Stimulated activated CD8-positive, alpha-beta memory T cell treated with anti-CD3 and anti-CD28 coated beads, Interleukin-4, amount 100 ng/mL, for 1 hour (primary cell): ENCODE data around the gene KYNU.

Experiments
- DNase-seq, 2 donors: peaks; one replicate each; pipeline ENCODE4 v3.0.0-alpha.2; 2020; ENCODE audit warnings: low read depth in 2 of 2, low spot score in 1 of 2

KYNU gene

DNA sequence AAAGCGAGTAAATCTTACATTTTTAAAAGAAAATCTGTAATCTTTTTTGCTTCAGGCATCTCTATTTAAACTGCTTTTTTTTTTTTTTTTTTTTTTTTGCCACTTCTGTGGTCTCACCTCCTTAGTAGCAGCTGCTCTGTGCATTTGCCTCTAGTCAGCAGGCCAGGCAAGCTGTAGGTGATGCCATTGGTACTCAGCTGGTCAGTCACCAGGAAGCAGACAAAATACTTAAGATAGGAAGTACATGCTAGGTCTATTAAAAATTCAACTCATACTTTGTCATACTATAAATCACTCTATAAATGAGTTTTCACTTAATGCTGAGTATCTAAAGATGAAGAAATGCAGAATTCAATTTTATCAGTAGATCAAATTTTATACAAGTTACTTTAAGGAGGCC is 83.7 kb downstream of the KYNU start:
- DNase-seq = no peak

DNA sequence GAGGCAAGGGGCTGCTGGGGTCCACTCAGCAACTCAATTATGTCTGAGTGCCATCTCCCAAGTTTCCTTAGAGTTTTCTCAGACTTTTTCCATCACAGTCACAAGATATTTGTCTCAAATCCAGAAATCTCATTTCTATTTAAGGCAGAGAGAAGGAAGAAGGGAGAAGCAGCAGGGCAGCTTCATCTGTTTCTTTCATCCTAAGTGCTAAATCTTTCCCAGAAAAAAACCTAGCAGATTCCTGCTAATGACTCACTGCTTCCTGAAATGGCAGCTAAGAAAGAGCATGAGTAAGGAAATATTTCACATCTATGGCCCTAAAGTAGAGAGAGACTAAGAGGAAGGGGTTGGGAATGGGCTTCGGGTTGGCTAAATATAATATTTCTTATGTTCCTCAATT is 88.0 kb downstream of the KYNU start:
- DNase-seq = no peak

DNA sequence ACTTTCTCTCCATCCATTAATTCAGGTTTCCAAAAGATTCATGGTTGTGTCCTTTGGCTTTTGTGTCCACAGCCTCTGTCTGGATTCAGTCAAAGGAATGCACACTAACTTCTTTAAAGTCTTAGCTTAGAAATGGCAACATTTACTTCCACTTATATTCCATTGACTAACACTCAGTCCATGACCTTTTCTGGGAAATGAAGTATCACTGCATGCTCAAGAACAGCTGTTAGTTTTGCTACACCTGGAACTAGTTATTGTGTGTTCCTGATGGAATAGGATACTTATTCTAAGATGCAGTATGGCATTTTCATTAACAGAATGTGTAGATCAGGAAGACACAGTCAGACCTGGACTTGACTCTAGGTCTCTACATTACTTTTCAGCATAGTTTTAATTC is 88.8 kb downstream of the KYNU start:
- DNase-seq = no peak

DNA sequence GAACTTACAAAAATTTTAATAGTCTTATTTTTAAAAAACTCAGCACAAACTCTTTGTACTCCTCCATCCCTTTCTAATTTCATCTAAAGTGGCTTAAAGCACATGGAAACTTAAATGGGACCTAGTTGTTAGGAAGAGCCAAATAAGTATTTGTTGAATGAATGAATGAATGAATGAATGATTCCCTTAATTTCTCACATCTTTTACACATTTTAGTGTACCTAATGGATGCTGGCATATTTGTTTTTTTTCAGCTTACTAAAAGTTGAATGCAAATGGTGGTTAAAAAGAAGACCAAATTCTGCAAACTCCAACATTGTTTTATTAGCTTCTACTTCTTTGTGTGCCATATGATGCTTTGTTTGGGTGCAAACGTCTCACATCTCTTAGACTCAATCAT is 89.6 kb downstream of the KYNU start:
- DNase-seq = no peak

DNA sequence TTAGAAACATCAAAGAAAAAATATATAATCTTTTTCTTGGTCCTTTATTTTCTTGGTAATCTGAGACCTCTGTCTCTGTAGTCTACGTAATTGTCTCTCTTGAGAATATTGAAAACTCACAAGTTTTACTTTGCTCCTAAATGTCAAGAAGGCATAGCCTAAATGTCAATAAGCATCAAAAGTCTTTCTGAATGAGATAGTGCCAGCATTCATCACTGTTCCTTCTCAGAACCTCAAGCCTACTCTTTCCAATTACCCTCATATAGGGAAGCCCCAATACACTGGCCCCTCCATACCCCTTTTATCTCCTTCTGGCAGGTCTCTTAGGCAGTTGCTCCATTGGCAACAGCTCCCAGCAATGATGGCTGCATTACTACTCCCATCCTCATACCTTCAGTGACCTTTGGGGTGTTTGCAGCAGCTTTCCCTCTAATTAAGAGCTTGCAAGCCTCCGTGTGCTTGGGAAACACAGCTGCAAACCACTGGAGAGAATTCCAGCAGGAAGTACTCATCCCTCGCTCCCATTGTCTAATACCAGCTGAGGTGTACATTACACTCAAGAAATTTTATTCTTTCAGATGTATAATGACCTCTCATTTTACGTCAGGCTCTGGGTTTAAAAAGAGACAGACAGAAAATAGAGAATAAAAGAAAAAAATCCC is 95.8 kb downstream of the KYNU start:
- DNase-seq = no peak

DNA sequence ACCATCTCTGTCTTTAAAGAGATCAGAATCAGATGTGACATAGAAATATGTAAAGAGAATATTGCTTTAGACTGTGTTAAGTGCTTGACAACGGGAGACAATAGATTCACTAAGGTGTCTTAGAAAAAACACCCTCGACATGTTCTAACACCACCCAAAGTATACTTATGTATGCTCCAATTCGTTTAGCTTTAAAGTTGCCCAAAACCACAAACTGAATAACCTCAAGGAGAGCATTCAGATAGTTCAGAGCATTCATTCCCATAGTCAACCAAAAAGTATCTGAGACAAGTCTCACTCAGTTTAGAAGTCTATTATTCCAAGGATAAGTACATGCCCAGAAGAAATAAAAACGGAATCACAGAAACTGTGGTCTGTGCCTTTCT is 96.4 kb downstream of the KYNU start:
- no peak for DNase-seq

DNA sequence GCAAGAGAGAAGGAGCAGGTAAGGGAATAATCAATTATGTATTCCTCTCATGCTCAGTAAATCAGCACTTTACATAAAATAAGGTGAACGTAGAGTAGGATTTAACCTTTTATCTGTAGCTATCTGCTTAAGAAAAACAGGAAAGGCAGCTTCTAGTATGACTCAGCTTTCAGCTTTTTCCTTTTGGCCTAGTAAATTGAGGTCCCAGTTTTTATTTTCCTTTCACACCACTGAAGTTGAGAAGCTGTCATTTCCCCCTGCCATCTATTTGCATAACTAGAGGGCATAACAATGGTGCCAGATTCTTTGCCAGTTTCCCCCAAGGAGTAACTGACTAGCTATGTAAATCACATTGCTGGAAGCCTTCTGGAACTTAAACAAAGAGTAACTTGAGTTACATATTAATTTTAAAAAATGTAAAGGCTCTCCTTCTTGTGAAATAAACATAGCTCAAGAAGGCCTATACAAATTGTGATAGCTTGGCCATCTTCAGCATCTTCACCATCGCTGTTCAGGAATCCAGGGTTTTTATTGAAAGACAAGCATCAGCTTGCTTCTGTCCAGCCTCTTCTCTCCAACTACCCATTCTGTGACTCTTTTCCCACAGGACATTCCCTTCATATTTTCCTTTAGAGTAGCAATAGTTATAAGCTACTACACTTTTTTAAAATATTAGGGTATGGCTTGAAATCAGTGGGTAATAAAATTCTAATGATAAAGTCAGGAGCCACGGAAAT is 97.0 kb downstream of the KYNU start:
- no peak for DNase-seq

DNA sequence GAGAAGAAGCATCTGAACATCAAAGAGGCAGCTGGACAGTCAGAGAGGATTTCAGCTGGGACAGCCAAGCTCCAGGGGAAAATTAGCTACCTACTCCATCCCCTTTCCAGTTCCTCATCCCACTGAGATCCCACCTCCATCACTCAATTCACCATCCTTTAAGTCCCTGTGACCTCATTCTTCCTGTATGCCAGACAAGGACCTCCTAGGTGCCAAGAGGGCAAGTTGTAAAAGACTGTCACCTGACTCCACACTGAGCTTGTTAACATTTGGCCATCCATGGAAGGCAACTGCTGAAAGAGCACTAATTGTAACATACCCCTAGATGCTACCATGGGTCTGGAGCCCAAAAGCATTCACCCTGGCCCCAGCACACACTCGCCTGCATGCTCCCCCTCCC is 97.8 kb downstream of the KYNU start:
- no peak for DNase-seq

DNA sequence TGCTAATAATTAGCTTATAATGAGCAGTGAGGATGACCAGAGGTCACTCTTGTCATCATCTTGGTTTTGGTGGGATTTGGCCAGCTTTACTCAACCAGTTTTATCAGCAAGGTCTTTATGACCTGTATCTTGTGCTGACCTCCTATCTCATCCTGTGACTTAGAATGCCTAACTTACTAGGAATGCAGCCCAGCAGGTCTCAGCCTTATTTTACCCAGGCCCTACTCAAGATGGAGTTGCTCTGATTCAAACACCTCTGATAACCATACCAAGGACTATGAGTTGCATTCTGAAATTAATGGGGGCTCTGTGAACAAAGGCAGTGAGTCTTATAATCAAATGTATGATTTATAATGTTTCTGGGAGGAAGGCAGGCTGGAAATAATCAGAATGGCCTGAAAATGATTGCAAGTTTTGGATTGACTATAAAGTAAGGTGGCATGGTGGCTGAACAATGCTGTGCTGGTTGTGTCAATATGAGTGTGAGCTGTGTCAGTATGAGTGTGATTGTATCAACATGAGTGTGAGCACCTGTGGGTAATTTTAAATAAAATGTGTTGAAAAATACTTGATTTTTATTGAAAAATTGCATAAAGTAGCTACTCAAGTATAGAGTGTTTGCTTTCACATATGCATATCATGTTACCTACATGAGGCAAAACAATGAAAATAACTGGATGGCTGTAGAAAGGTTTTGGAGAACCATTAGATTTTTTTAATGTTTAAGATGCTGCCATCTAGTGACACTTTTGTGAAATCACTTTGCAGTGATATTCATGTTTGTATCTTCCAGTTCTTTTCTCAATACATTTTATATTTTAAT is 103.0 kb downstream of the KYNU start:
- DNase-seq = no peak

DNA sequence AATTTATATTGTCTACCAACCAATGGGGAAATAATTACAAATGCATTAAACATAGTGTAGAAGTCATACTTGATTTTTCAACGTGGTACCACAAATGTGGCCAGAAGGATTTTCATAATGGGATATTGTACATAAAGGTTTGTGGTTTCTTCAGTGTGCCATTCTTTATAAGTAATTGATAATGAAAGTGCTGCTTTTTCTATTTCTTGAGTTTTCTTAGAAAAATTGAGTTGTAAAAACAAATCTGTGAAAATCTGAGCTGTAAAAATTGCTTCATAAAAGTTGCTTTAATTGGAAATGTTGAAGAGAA is 103.6 kb downstream of the KYNU start:
- no peak for DNase-seq

DNA sequence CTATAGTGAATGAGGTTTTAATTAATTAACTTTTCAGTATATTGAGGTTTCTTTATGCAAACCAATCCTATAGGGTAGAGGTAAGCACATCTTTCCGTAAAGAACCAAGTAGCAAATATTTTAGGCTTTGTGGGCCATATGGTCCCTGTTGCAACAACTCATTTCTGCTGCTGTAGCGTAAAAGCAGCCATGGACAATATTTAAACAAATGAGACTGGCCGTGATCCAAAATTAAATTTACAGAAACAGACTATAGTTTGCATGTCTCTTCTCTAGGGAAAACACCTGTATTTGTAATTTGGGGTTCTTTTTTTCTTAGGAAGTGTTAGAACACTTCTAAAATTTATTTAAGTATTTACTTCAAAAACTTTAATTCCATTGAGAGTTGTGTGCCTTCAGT is 104.3 kb downstream of the KYNU start:
- DNase-seq = no peak

DNA sequence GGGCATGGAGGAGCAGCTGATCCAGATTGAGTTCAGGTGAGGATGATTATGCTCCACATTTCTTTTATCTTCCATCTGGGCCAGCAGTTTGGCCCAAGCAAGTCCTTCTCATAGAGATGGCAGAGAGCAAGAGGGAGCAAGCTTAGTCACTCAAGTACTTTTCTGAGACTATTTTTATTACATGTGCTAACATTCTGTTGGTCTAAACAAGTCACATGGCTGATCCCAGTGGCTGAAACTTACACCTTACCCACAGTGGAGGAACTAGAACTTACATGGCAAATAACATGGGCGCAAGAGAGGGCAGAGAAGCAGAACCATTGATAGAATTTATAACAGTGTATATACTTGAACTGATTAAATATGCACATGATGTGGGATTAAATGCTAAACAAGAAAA is 105.7 kb downstream of the KYNU start:
- DNase-seq = no peak

DNA sequence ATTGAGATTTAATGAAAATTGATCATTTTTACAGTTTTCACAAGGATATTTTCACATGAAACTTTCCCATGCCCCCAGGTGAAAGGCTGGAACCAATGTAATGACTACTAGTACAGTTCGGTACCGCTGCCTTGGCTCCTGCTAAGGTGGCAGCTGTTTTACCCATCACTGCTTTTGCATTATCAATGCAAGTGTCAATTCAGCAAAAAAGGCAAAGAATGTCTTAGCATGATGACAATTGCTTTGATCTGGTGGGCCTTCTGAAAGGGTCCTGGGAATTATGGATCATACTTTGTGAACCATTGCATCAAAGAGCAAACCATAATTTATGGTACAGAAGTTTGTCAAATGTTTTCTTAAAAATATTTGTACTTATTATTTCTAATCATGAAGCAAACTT is 107.2 kb downstream of the KYNU start:
- no peak for DNase-seq

DNA sequence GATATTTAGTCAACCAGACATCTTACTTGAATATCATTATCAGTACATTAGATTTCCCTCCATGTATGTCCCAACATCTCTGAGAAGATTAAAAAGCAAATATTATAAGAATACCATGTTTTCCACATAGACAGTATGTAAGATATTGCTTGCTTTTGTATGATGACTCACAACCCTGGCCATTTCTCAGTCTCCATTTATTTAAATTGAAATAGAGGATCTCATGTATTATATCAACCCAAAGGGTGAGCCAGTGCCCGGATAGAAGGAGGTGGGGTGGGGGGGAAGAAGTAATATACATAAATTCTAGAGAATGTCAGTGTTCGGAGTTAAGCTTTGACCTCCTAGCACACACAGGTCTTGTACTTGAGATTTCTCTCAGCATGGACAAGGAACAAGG is 109.6 kb downstream of the KYNU start:
- no peak for DNase-seq

DNA sequence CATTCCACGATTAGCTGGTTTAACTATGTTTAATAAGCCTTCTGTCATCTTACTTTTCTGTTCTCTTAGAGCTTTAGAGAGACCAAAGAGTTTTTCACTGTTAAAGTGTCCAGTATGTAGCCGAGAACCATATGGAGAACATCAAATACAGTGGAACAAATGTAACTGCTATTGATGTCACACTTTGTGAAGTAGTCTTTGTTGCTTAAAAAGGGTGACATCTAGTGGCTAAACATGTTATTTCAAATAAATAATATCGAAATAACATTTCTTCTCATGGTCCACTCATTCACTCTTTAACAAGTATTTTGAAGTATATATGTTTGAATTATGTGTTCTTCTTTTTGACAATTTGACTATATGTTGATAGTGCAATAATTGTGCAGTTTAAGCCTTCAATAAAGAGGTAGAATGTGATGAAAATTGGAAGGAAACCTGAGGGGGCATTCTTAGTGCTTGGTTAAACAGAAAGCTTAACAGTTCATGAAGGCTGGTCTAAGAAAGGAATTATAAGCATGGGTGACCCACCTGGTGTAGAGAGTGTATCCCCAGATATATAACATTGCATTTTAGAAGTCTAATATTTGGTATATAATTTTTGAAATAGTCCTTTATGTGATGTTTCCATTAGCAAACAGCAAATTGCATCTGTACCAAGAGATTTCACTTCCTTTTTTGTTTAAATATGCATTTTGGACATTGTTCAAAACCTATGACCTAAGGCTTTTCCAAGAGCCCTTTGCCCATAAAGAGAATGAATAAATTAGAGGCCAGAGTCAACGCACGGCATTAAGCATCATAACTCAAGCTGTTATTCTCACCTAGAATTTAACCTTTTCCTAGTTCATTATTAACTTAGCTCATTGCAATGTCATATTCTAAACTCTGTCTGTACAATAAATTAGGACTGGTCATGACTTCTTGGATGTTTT is 112.1 kb downstream of the KYNU start:
- DNase-seq = no peak

DNA sequence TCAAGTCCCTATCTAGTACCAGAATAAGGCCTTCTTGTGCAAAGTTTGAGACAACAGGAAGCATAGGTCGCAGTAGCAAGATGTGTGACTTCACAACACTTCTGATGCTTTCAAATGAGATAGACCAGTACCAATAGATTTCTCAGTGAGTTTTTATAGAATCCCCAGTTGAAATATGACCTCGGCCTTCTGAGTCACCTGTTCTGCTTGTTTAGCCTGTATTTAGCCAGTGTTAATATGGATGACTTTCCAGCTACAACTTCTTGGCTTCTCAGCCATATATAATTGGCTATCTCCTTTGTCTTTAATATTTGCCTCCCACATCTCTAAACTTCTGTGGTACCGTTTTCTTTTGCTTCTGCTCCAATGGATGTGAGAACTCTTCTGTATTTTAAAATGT is 113.8 kb downstream of the KYNU start:
- no peak for DNase-seq

DNA sequence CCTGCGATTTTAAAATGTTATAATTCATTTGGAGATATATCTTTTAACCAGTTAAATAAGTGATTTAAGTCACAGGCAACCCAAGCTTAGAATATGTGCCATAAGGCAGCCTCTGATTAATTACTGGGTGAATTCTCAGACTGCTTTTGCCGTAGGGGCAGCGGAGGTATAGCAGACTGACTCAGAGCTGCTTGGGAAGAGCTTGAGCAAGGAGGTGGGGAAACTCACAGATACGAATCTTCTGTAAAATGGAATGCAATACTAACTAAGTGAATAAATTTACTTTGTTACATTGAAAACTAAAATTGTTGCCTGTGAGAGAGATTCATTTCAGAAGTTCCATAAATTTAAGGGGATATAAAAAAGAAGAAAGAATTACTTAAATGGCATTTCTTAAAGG is 115.4 kb downstream of the KYNU start:
- no peak for DNase-seq

DNA sequence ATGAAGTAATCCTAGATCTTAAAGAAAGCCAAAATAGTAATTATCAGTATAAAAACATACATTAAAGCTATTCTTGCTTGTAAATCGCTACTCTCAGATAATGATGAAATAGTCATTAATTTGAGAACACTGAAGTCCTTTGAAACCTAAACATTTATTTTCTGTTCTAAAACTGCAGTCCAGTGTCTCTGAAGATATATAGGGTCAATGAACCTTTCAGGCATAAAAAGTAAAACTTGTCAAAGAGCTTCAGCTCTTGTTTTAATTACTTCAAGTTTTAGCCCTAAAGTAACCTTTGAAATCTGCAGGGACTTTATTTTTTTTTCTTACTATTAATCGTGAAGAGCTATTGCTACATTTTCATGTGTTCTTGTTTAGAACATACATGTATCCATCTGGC is 116.3 kb downstream of the KYNU start:
- no peak for DNase-seq

DNA sequence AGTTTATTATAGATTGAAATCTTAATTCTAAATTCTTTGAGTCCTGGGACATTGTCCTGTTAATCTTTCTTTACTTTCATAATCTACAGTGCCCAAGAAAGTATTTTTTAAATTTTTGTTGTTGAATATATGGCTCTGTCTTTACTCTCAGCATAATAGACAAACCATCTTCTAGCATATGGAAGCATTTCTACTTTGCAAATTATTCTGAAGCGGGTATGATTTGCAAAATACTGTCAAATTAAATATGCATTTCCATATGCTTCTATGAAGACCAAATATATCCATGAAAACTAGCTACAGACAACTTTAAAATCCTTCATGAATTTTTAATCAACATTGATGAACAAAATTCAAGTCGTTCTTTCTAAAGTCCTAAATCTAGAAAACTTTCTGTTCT is 117.2 kb downstream of the KYNU start:
- no peak for DNase-seq

DNA sequence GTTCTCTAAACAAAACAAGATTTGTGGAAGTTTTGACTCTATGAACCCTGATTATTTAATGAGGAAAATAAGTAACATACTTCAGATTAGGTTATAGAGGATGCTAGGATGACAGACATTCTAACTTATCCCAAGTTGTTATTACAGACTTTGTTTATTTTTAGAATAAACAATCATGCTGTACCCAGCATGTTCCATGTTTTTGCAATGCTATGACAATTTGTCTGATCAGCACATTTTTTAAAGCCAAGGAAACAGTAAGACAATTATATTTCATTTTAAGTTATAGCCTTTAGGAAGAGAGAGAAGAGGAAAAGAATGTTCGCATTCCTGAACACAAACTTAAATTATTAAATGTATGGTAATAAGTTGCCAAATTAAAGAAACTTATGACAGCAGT is 119.8 kb downstream of the KYNU start:
- no peak for DNase-seq

DNA sequence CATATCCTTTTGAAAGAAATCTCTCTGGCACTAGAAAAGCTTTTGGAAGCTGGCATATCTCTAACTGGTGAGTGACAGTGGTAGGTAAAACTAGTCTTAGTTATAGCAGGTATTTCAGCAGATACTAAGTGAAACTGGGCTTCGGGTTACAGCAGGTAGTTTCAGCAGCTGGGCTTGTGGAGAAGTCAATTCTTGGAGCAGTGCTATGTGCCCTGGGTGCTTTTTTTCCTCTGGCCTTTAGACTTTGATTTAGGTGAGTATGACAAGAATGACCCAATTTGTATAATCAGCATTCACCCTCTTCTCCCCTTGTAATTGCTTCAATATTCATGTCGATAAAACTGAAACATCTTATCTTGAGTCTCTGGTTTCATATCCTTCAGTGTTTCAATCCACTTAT is 123.1 kb downstream of the KYNU start:
- no peak for DNase-seq
